ENCODE data around the gene TLCD3B.

The TLCD3B gene

GRCh38 chr16:30030841-30031413 lies at the start of gene TLCD3B:
TLCD3B (minus strand) TSS chr16:30031271; CDS start chr16:30030527, 744 bp downstream.
- Histone ChIP-seq H3K4me3 (ENCODE audit: low read length in 2 of 2) (no peak within 1 kb of the TSS), H3K27me3 (ENCODE audit: control insufficient read depth in 2 of 2, insufficient read depth in 2 of 2, low read length in 2 of 2) (peaks cover 29 to 33% of the 10 kb centered on the region in 2 donors)

GRCh38 chr16:30079480-30079879 lies 48.4 kb upstream of the TLCD3B start:
- Histone ChIP-seq H3K36me3 (ENCODE audit: control insufficient read depth in 2 of 2, insufficient read depth in 2 of 2, low read length in 2 of 2) (peaks cover 52 to 61% of the 10 kb centered on the region in 2 donors), H3K4me1 (ENCODE audit: control insufficient read depth in 2 of 2, insufficient read depth in 2 of 2, low read length in 2 of 2) (peaks cover 9 to 14% of the 10 kb centered on the region in 2 donors)

More at GRCh38 chr16:30030841-30031413, at the start of gene TLCD3B:
- H3K4me1 ChIP-seq (ENCODE audit: control insufficient read depth in 2 of 2, insufficient read depth in 2 of 2, low read length in 2 of 2) = no peaks in the 10 kb centered on the region
- no peak within 1 kb of the TSS for H3K27ac ChIP-seq (ENCODE audit: low read depth in 2 of 2, low read length in 2 of 2)
- no peak within 1 kb of the TSS for H3K9ac ChIP-seq (ENCODE audit: low read depth in 1 of 2, low read length in 2 of 2)
- no peaks in the 10 kb centered on the region for H3K9me3 ChIP-seq (ENCODE audit: control insufficient read depth in 2 of 2, low read length in 2 of 2)
- H3K36me3 ChIP-seq (ENCODE audit: control insufficient read depth in 2 of 2, insufficient read depth in 2 of 2, low read length in 2 of 2) = no peaks in the 10 kb centered on the region

GRCh38 chr16:30078744-30079143 lies 47.7 kb upstream of the TLCD3B start:
- Histone ChIP-seq H3K4me1 (ENCODE audit: control insufficient read depth in 2 of 2, insufficient read depth in 2 of 2, low read length in 2 of 2) (peaks cover 9 to 14% of the 10 kb centered on the region in 2 donors), H3K9me3 (ENCODE audit: control insufficient read depth in 2 of 2, low read length in 2 of 2) (no peaks in the 10 kb centered on the region), H3K4me3 (ENCODE audit: low read length in 2 of 2) (no peak overlapping the region), H3K27ac (ENCODE audit: low read depth in 2 of 2, low read length in 2 of 2) (no peak overlapping the region), H3K9ac (ENCODE audit: low read depth in 1 of 2, low read length in 2 of 2) (no peak overlapping the region), H3K27me3 (ENCODE audit: control insufficient read depth in 2 of 2, insufficient read depth in 2 of 2, low read length in 2 of 2) (no peaks in the 10 kb centered on the region), H3K36me3 (ENCODE audit: control insufficient read depth in 2 of 2, insufficient read depth in 2 of 2, low read length in 2 of 2) (peaks cover 44 to 54% of the 10 kb centered on the region in 2 donors)

More at GRCh38 chr16:30079480-30079879, 48.4 kb upstream of the TLCD3B start:
- H3K27ac ChIP-seq (ENCODE audit: low read depth in 2 of 2, low read length in 2 of 2) = no peak overlapping the region
- no peak overlapping the region for H3K9ac ChIP-seq (ENCODE audit: low read depth in 1 of 2, low read length in 2 of 2)
- no peaks in the 10 kb centered on the region for H3K9me3 ChIP-seq (ENCODE audit: control insufficient read depth in 2 of 2, low read length in 2 of 2)
- H3K27me3 ChIP-seq (ENCODE audit: control insufficient read depth in 2 of 2, insufficient read depth in 2 of 2, low read length in 2 of 2) = no peaks in the 10 kb centered on the region
- H3K4me3 ChIP-seq (ENCODE audit: low read length in 2 of 2) = no peak overlapping the region

GRCh38 chr16:30077656-30078055 lies 46.6 kb upstream of the TLCD3B start:
- H3K4me1 ChIP-seq (ENCODE audit: control insufficient read depth in 2 of 2, insufficient read depth in 2 of 2, low read length in 2 of 2) = peaks cover 9 to 14% of the 10 kb centered on the region in 2 donors
- no peak overlapping the region for H3K4me3 ChIP-seq (ENCODE audit: low read length in 2 of 2)
- H3K27ac ChIP-seq (ENCODE audit: low read depth in 2 of 2, low read length in 2 of 2) = no peak overlapping the region
- no peaks in the 10 kb centered on the region for H3K9me3 ChIP-seq (ENCODE audit: control insufficient read depth in 2 of 2, low read length in 2 of 2)
- H3K36me3 ChIP-seq (ENCODE audit: control insufficient read depth in 2 of 2, insufficient read depth in 2 of 2, low read length in 2 of 2) = peaks cover 33 to 43% of the 10 kb centered on the region in 2 donors
- H3K27me3 ChIP-seq (ENCODE audit: control insufficient read depth in 2 of 2, insufficient read depth in 2 of 2, low read length in 2 of 2) = no peaks in the 10 kb centered on the region
- H3K9ac ChIP-seq (ENCODE audit: low read depth in 1 of 2, low read length in 2 of 2) = no peak overlapping the region

GRCh38 chr16:30076276-30076791 lies 45.3 kb upstream of the TLCD3B start:
- Histone ChIP-seq H3K36me3 (ENCODE audit: control insufficient read depth in 2 of 2, insufficient read depth in 2 of 2, low read length in 2 of 2) (peaks cover 36 to 43% of the 10 kb centered on the region in 2 donors), H3K9me3 (ENCODE audit: control insufficient read depth in 2 of 2, low read length in 2 of 2) (no peaks in the 10 kb centered on the region), H3K4me1 (ENCODE audit: control insufficient read depth in 2 of 2, insufficient read depth in 2 of 2, low read length in 2 of 2) (peaks cover 9 to 14% of the 10 kb centered on the region in 2 donors), H3K9ac (ENCODE audit: low read depth in 1 of 2, low read length in 2 of 2) (peak overlapping the region; percentile 92 to 93), H3K4me3 (ENCODE audit: low read length in 2 of 2) (peak overlapping the region; percentile 85 to 89), H3K27ac (ENCODE audit: low read depth in 2 of 2, low read length in 2 of 2) (peak overlapping the region; percentile 91 to 92), H3K27me3 (ENCODE audit: control insufficient read depth in 2 of 2, insufficient read depth in 2 of 2, low read length in 2 of 2) (no peaks in the 10 kb centered on the region)

- Histone ChIP-seq H3K27ac (ENCODE audit: low read depth in 2 of 2, low read length in 2 of 2) (peak within 1 kb of the TSS; percentile 91 to 92), H3K36me3 (ENCODE audit: control insufficient read depth in 2 of 2, insufficient read depth in 2 of 2, low read length in 2 of 2) (peaks cover 34 to 43% of the 10 kb centered on the region in 2 donors), H3K9me3 (ENCODE audit: control insufficient read depth in 2 of 2, low read length in 2 of 2) (no peaks in the 10 kb centered on the region), H3K27me3 (ENCODE audit: control insufficient read depth in 2 of 2, insufficient read depth in 2 of 2, low read length in 2 of 2) (no peaks in the 10 kb centered on the region), H3K9ac (ENCODE audit: low read depth in 1 of 2, low read length in 2 of 2) (peak within 1 kb of the TSS; percentile 92 to 93), H3K4me3 (ENCODE audit: low read length in 2 of 2) (peak within 1 kb of the TSS; percentile 85 to 89), H3K4me1 (ENCODE audit: control insufficient read depth in 2 of 2, insufficient read depth in 2 of 2, low read length in 2 of 2) (peaks cover 9 to 14% of the 10 kb centered on the region in 2 donors)
Measured at GRCh38 chr16:30075503-30076275, 44.6 kb upstream of the TLCD3B start, which contains the start of gene PPP4C. PPP4C (plus strand) TSS chr16:30075994; CDS start chr16:30076378, 384 bp downstream.

- Histone ChIP-seq H3K27ac (ENCODE audit: low read depth in 2 of 2, low read length in 2 of 2) (no peak overlapping the region), H3K4me1 (ENCODE audit: control insufficient read depth in 2 of 2, insufficient read depth in 2 of 2, low read length in 2 of 2) (peaks cover 23 to 36% of the 10 kb centered on the region in 2 donors), H3K4me3 (ENCODE audit: low read length in 2 of 2) (no peak overlapping the region), H3K9me3 (ENCODE audit: control insufficient read depth in 2 of 2, low read length in 2 of 2) (no peaks in the 10 kb centered on the region), H3K9ac (ENCODE audit: low read depth in 1 of 2, low read length in 2 of 2) (no peak overlapping the region), H3K36me3 (ENCODE audit: control insufficient read depth in 2 of 2, insufficient read depth in 2 of 2, low read length in 2 of 2) (peaks cover 48 to 50% of the 10 kb centered on the region in 2 donors), H3K27me3 (ENCODE audit: control insufficient read depth in 2 of 2, insufficient read depth in 2 of 2, low read length in 2 of 2) (no peaks in the 10 kb centered on the region)
Measured at GRCh38 chr16:30070490-30070889, 39.4 kb upstream of the TLCD3B start.

- peaks cover 48 to 50% of the 10 kb centered on the region in 2 donors for H3K36me3 ChIP-seq (ENCODE audit: control insufficient read depth in 2 of 2, insufficient read depth in 2 of 2, low read length in 2 of 2)
- H3K27me3 ChIP-seq (ENCODE audit: control insufficient read depth in 2 of 2, insufficient read depth in 2 of 2, low read length in 2 of 2) = no peaks in the 10 kb centered on the region
- H3K9me3 ChIP-seq (ENCODE audit: control insufficient read depth in 2 of 2, low read length in 2 of 2) = no peaks in the 10 kb centered on the region
- no peak overlapping the region for H3K9ac ChIP-seq (ENCODE audit: low read depth in 1 of 2, low read length in 2 of 2)
- no peak overlapping the region for H3K27ac ChIP-seq (ENCODE audit: low read depth in 2 of 2, low read length in 2 of 2)
- H3K4me3 ChIP-seq (ENCODE audit: low read length in 2 of 2) = no peak overlapping the region
- H3K4me1 ChIP-seq (ENCODE audit: control insufficient read depth in 2 of 2, insufficient read depth in 2 of 2, low read length in 2 of 2) = peaks cover 23 to 36% of the 10 kb centered on the region in 2 donors
Measured at GRCh38 chr16:30069611-30070462, 38.8 kb upstream of the TLCD3B start.

- Histone ChIP-seq H3K4me3 (ENCODE audit: low read length in 2 of 2) (no peak overlapping the region), H3K27ac (ENCODE audit: low read depth in 2 of 2, low read length in 2 of 2) (peak overlapping the region in 1 of 2 donors; percentile 63), H3K9ac (ENCODE audit: low read depth in 1 of 2, low read length in 2 of 2) (peak overlapping the region in 1 of 2 donors; percentile 56), H3K4me1 (ENCODE audit: control insufficient read depth in 2 of 2, insufficient read depth in 2 of 2, low read length in 2 of 2) (peaks cover 28 to 40% of the 10 kb centered on the region in 2 donors), H3K27me3 (ENCODE audit: control insufficient read depth in 2 of 2, insufficient read depth in 2 of 2, low read length in 2 of 2) (no peaks in the 10 kb centered on the region), H3K36me3 (ENCODE audit: control insufficient read depth in 2 of 2, insufficient read depth in 2 of 2, low read length in 2 of 2) (peaks cover 48 to 50% of the 10 kb centered on the region in 2 donors), H3K9me3 (ENCODE audit: control insufficient read depth in 2 of 2, low read length in 2 of 2) (no peaks in the 10 kb centered on the region)
Measured at GRCh38 chr16:30068750-30069610, 37.9 kb upstream of the TLCD3B start.

Measured in mucosa of rectum (tissue), 2 donors.